ENCODE data around the gene TTI1. TPM values are rescaled to one million over a fixed set of nuclear protein-coding genes. Genes with fewer than 3 reads are reported as not detected.

Gene TTI1
- total RNA-seq, 1 experiment from 2014 or later = 37.4 TPM

GRCh38 chr20:38075161-38075998, 42.1 kb upstream of the TTI1 start:
- Histone ChIP-seq H2BK120ac (ENCODE audit: low read depth, low read length, poor library complexity, severe bottlenecking) (no peak overlapping the region), H2BK15ac (ENCODE audit: low read depth, low read length) (no peak overlapping the region), H2AFZ (ENCODE audit: low read length) (no peak overlapping the region), H3K23ac (ENCODE audit: insufficient read length, low read depth, low read length) (no peak overlapping the region), H3K14ac (ENCODE audit: insufficient read depth, low read length) (no peak overlapping the region), H4K5ac (ENCODE audit: insufficient read length, low read depth, low read length) (no peak overlapping the region), H2AK5ac (ENCODE audit: insufficient read length, low read length) (no peak overlapping the region), H3K79me1 (ENCODE audit: insufficient read depth, low read depth, low read length, poor library complexity, severe bottlenecking) (peaks cover 3% of the 10 kb centered on the region), H3K18ac (ENCODE audit: insufficient read length, low read depth, low read length) (no peak overlapping the region), H2BK12ac (ENCODE audit: insufficient read length, low read depth, low read length) (no peak overlapping the region), H3K27ac (ENCODE audit: insufficient read length, low read depth, low read length) (no peak overlapping the region), H3K9me3 (ENCODE audit: control insufficient read depth, low read depth, low read length) (no peaks in the 10 kb centered on the region), H3K56ac (ENCODE audit: insufficient read length, low read depth, low read length) (no peak overlapping the region), H3K4ac (ENCODE audit: low read depth, low read length) (no peak overlapping the region), H2BK5ac (ENCODE audit: insufficient read length, low read length) (no peak overlapping the region), H4K91ac (ENCODE audit: insufficient read length, low read depth, low read length) (no peak overlapping the region), H3K9ac (ENCODE audit: extremely low read depth, insufficient read length, low read length) (no peak overlapping the region), H3K27me3 (ENCODE audit: insufficient read depth, low read length) (no peaks in the 10 kb centered on the region), H3K79me2 (ENCODE audit: insufficient read depth, low read length) (peaks cover 1% of the 10 kb centered on the region; the same call in 1 of the 2 replicates), H3K23me2 (ENCODE audit: insufficient read length, low read depth, low read length, poor library complexity, severe bottlenecking) (no peaks in the 10 kb centered on the region), H3T11ph (ENCODE audit: low read length) (no peak overlapping the region), H4K20me1 (ENCODE audit: control insufficient read depth, insufficient read depth, insufficient read length) (no peaks in the 10 kb centered on the region), H2BK20ac (ENCODE audit: low read depth, low read length, poor library complexity, severe bottlenecking) (no peak overlapping the region), H3K4me2 (ENCODE audit: insufficient read depth, insufficient read length, low read length) (no peak overlapping the region), H3K4me1 (ENCODE audit: insufficient read depth, low read length) (no peaks in the 10 kb centered on the region), H4K8ac (replicated peaks; ENCODE audit: insufficient read length, low read depth, low read length) (no peak overlapping the region)
- TF ChIP-seq, protein P1, sequence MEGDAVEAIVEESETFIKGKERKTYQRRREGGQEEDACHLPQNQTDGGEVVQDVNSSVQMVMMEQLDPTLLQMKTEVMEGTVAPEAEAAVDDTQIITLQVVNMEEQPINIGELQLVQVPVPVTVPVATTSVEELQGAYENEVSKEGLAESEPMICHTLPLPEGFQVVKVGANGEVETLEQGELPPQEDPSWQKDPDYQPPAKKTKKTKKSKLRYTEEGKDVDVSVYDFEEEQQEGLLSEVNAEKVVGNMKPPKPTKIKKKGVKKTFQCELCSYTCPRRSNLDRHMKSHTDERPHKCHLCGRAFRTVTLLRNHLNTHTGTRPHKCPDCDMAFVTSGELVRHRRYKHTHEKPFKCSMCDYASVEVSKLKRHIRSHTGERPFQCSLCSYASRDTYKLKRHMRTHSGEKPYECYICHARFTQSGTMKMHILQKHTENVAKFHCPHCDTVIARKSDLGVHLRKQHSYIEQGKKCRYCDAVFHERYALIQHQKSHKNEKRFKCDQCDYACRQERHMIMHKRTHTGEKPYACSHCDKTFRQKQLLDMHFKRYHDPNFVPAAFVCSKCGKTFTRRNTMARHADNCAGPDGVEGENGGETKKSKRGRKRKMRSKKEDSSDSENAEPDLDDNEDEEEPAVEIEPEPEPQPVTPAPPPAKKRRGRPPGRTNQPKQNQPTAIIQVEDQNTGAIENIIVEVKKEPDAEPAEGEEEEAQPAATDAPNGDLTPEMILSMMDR (conservative IDR thresholded peaks at IDR 0.05) = no peak
- no CpG with 5 or more reads among the region's 3 CpGs for WGBS (ENCODE audit: extremely low coverage, insufficient read length, low lambda C conversion rate)
- peaks cover 26 to 59% (median 43%) of the 10 kb centered on the region in 3 experiments; a peak in 6 of 7 replicates for H3K36me3 Mint-ChIP-seq (ENCODE audit: insufficient read depth in 1 of 3, low read depth in 3 of 3)
- no peak for DNase-seq
- H3K4me3 Mint-ChIP-seq = no peak overlapping the region
- peaks cover 12 to 20% of the 10 kb centered on the region in 2 experiments for H3K4me1 Mint-ChIP-seq
- no peak overlapping the region for H3K27ac Mint-ChIP-seq
- no peaks in the 10 kb centered on the region for H3K9me3 Mint-ChIP-seq
- no peaks in the 10 kb centered on the region for H3K27me3 Mint-ChIP-seq (ENCODE audit: low read depth)

Data from H9 (cell line).